ENCODE data around the gene TIGD3.

The TIGD3 gene

GRCh38 chr11:65363770-65364169 lies 9.2 kb downstream of the TIGD3 start:
- no peak for TF ChIP-seq CTCF (IDR thresholded peaks at IDR 0.05; ENCODE audit: insufficient read depth, low read length, missing control alignments)
- CTCF ChIA-PET: interaction anchor here (1.3 to 1.7 kb wide), 3 partner anchors 10 to 147 kb away, joined by 4 to 7 read pairs (median 4); no protein-coding TSS in a partner anchor
- POLR2A ChIA-PET: interaction anchor here (0.5 to 0.6 kb wide), 2 partner anchors 45 to 101 kb away, joined by 3 read pairs; no protein-coding TSS in a partner anchor
- H3K4me3 ChIP-seq (ENCODE audit: low read depth, low read length): no peak overlapping the region
- DNase-seq (ENCODE audit: low read depth, low spot score): no peak

GRCh38 chr11:65366340-65366773 lies 11.8 kb downstream of the TIGD3 start:
- POLR2A ChIA-PET: no interaction called here
- DNase-seq (ENCODE audit: low read depth, low spot score): no peak
- peak; percentile 67 for TF ChIP-seq CTCF (IDR thresholded peaks at IDR 0.05; ENCODE audit: insufficient read depth, low read length, missing control alignments)
- H3K4me3 ChIP-seq (ENCODE audit: low read depth, low read length): no peak overlapping the region
- CTCF ChIA-PET: interaction anchor here (1.0 to 5.4 kb wide), 5 partner anchors 10 to 143 kb away, joined by 4 to 37 read pairs (median 7); partner anchors contain the start of gene SLC25A45

- ChIA-PET CTCF (interaction anchor here (0.7 to 5.4 kb wide), 13 partner anchors 10 to 223 kb away, joined by 3 to 37 read pairs (median 5); partner anchors contain the start of genes SCYL1 and SLC25A45), POLR2A (interaction anchor here (0.5 to 2.5 kb wide), 12 partner anchors 12 to 137 kb away, joined by 3 to 33 read pairs (median 4); partner anchors contain the start of genes MALAT1, NEAT1 and SLC25A45)
- no peak for TF ChIP-seq CTCF (IDR thresholded peaks at IDR 0.05; ENCODE audit: insufficient read depth, low read length, missing control alignments)
- no peak overlapping the region for H3K4me3 ChIP-seq (ENCODE audit: low read depth, low read length)
- DNase-seq (ENCODE audit: low read depth, low spot score): no peak
Measured at GRCh38 chr11:65370659-65371049, 16.1 kb downstream of the TIGD3 start.

- POLR2A ChIA-PET: interaction anchor here (0.9 to 1.0 kb wide), 2 partner anchors 9 to 12 kb away, joined by 3 to 4 read pairs; partner anchors contain the start of genes FRMD8 and SLC25A45
- CTCF ChIA-PET: interaction anchor here (0.6 to 2.7 kb wide), 8 partner anchors 8 to 199 kb away, joined by 3 to 9 read pairs (median 3); no protein-coding TSS in a partner anchor
- TF ChIP-seq CTCF (IDR thresholded peaks at IDR 0.05; ENCODE audit: insufficient read depth, low read length, missing control alignments): no peak
- no peak for DNase-seq (ENCODE audit: low read depth, low spot score)
- no peak overlapping the region for H3K4me3 ChIP-seq (ENCODE audit: low read depth, low read length)
Measured at GRCh38 chr11:65373839-65374580, 19.5 kb downstream of the TIGD3 start.

GRCh38 chr11:65375012-65375411 lies 20.5 kb downstream of the TIGD3 start:
- ChIA-PET CTCF (interaction anchor here (0.7 to 1.4 kb wide), 3 partner anchors 12 to 198 kb away, joined by 3 to 5 read pairs (median 3); partner anchors contain the start of gene FRMD8), POLR2A (interaction anchor here (0.6 kb wide), 1 partner anchor 133 kb away, joined by 3 read pairs; no protein-coding TSS in a partner anchor)
- no peak overlapping the region for H3K4me3 ChIP-seq (ENCODE audit: low read depth, low read length)
- TF ChIP-seq CTCF (IDR thresholded peaks at IDR 0.05; ENCODE audit: insufficient read depth, low read length, missing control alignments): no peak
- no peak for DNase-seq (ENCODE audit: low read depth, low spot score)

GRCh38 chr11:65376138-65376713 lies 21.7 kb downstream of the TIGD3 start:
- no peak for DNase-seq (ENCODE audit: low read depth, low spot score)
- CTCF ChIA-PET: no interaction called here
- POLR2A ChIA-PET: interaction anchor here (1.2 kb wide), 1 partner anchor 130 kb away, joined by 3 read pairs; no protein-coding TSS in a partner anchor
- H3K4me3 ChIP-seq (ENCODE audit: low read depth, low read length): no peak overlapping the region
- no peak for TF ChIP-seq CTCF (IDR thresholded peaks at IDR 0.05; ENCODE audit: insufficient read depth, low read length, missing control alignments)

All from AG04449 (cell line).